ENCODE data around the gene PTPRD.

GRCh38 chr9:8652255-8652654 lies 1960.5 kb downstream of the PTPRD start:
- TF ChIP-seq EZH2 (IDR thresholded peaks at IDR 0.05; ENCODE audit: borderline replicate concordance, low read depth, low read length, poor library complexity, severe bottlenecking) (no peak), CTCF (conservative IDR thresholded peaks at IDR 0.05; ENCODE audit: low read depth, low read length) (no peak)
